Testis (tissue), 2 donors: ENCODE measurements around the gene C20orf202.

Source experiments
- POLR2A ChIP-seq: fragments of 450-650 bp; IDR thresholded peaks from one replicate; pipeline ENCODE4 v1.6.1; 2017; ENCODE audit warnings: antibody characterized with exemption, mild to moderate bottlenecking, moderate library complexity
- TF ChIP-seq, protein P1 (sequence below), 3 experiments: fragments of 450-650 bp in 2 of 3; fragments of 200-600 bp in 1 of 3; sonication (generic) in 1 of 3; IDR thresholded peaks; one replicate each; pipeline ENCODE4 v1.5.1; 2016 to 2019; ENCODE audit warnings: antibody characterized with exemption in 3 of 3, mild to moderate bottlenecking in 2 of 3, moderate library complexity in 1 of 3

DNA sequence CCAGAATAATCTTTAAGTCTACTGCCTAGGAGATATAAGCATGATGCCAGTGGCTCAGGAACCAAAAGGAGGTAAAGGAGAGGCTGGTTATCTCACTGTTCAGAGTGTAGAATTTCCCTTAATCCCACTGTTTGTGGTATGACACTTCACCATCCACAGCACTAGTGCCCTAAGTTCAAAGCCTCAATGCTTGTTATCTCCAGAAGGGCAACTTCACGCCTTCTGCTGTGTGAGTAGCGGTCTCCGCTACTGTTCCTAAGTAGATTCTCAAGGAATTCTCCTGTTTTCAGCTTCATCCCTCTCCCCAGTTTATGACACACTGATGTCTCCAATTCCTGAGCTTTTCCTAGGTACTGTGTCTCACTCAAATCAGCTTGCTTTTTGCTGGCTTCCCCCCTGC lies 49.2 kb downstream of the C20orf202 start:
- TF ChIP-seq, protein P1, sequence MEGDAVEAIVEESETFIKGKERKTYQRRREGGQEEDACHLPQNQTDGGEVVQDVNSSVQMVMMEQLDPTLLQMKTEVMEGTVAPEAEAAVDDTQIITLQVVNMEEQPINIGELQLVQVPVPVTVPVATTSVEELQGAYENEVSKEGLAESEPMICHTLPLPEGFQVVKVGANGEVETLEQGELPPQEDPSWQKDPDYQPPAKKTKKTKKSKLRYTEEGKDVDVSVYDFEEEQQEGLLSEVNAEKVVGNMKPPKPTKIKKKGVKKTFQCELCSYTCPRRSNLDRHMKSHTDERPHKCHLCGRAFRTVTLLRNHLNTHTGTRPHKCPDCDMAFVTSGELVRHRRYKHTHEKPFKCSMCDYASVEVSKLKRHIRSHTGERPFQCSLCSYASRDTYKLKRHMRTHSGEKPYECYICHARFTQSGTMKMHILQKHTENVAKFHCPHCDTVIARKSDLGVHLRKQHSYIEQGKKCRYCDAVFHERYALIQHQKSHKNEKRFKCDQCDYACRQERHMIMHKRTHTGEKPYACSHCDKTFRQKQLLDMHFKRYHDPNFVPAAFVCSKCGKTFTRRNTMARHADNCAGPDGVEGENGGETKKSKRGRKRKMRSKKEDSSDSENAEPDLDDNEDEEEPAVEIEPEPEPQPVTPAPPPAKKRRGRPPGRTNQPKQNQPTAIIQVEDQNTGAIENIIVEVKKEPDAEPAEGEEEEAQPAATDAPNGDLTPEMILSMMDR (IDR thresholded peaks at IDR 0.05) = no peak
- TF ChIP-seq POLR2A = no peak
